ENCODE measurements around the gene SERPING1.

SERPING1 gene

GRCh38 chr11:57597461-57597915 is at the start of gene SERPING1:
Gene SERPING1 (plus strand): TSS chr11:57597685. CDS start chr11:57598271, 586 bp downstream.
- DNase-seq, result no peak

- DNase-seq, result no peak
Observed at GRCh38 chr11:57547854-57548377, 49.6 kb upstream of the SERPING1 start.

- DNase-seq, result no peak
Observed at GRCh38 chr11:57549983-57550382, 47.5 kb upstream of the SERPING1 start.

GRCh38 chr11:57551941-57552340 is 45.5 kb upstream of the SERPING1 start:
- no peak for DNase-seq

- no peak for DNase-seq
Observed at GRCh38 chr11:57552479-57552878, 45.0 kb upstream of the SERPING1 start.

GRCh38 chr11:57555393-57555792 is 42.1 kb upstream of the SERPING1 start:
- DNase-seq, result no peak

GRCh38 chr11:57556041-57556440 is 41.4 kb upstream of the SERPING1 start:
- DNase-seq, result no peak

GRCh38 chr11:57560146-57560545 is 37.3 kb upstream of the SERPING1 start:
- no peak for DNase-seq

- DNase-seq, result no peak
Observed at GRCh38 chr11:57562596-57562995, 34.9 kb upstream of the SERPING1 start.

GRCh38 chr11:57566005-57566904 is 31.2 kb upstream of the SERPING1 start:
- DNase-seq, result peak; percentile 20

- DNase-seq, result peak; percentile 27
Observed at GRCh38 chr11:57566905-57567514, 30.5 kb upstream of the SERPING1 start.

GRCh38 chr11:57567515-57568329 is 29.8 kb upstream of the SERPING1 start, which contains the start of gene UBE2L6:
Gene UBE2L6 (minus strand): TSS chr11:57567672. CDS start chr11:57567611, 61 bp downstream.
- peak; percentile 61 for DNase-seq

- DNase-seq, result peak; percentile 92
Observed at GRCh38 chr11:57568330-57568766, 29.1 kb upstream of the SERPING1 start.

GRCh38 chr11:57571606-57572005 is 25.9 kb upstream of the SERPING1 start:
- DNase-seq, result no peak

GRCh38 chr11:57574061-57574460 is 23.4 kb upstream of the SERPING1 start:
- DNase-seq, result no peak

- no peak for DNase-seq
Observed at GRCh38 chr11:57584341-57584740, 13.1 kb upstream of the SERPING1 start.

GRCh38 chr11:57585301-57585700 is 12.2 kb upstream of the SERPING1 start:
- no peak for DNase-seq

GRCh38 chr11:57586711-57587245 is 10.7 kb upstream of the SERPING1 start:
- DNase-seq, result no peak

GRCh38 chr11:57588046-57588710 is 9.3 kb upstream of the SERPING1 start:
- no peak for DNase-seq

- DNase-seq, result no peak
Observed at GRCh38 chr11:57596266-57596885, 1.1 kb upstream of the SERPING1 start.

All from stimulated activated CD4-positive, alpha-beta T cell treated with anti-CD3 and anti-CD28 coated beads, Interleukin-4, amount 100 ng/mL, for 24 hours (primary cell).